ENCODE results near the gene LHX4.

Gene LHX4

GRCh38 chr1:180221462-180221861, 8.6 kb upstream of the LHX4 start:
- in situ Hi-C loops (cut with MboI; ENCODE audit: low sequenced_read_pairs): no loop called here

DNA sequence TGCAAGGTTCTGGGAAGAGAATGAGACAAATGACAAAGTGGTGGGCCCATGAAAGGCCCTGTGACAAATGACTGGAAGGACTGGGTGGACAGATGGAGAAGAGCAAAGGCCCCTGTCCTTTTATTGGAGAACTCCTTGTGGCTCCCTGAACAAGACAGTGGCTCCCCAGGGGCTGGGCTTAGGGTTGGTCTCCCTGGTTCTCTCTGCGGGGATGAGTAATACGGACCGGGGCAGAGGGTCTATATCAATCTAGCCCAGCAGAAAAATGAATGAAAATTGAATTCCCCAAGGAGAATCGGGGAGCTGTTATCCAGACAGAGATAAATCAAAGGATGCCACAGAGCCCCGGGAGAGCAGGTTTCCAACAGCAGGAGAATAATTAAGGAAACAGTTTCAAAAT, 5.2 kb upstream of the LHX4 start:
- in situ Hi-C loops (cut with MboI; ENCODE audit: low sequenced_read_pairs): no loop called here

DNA sequence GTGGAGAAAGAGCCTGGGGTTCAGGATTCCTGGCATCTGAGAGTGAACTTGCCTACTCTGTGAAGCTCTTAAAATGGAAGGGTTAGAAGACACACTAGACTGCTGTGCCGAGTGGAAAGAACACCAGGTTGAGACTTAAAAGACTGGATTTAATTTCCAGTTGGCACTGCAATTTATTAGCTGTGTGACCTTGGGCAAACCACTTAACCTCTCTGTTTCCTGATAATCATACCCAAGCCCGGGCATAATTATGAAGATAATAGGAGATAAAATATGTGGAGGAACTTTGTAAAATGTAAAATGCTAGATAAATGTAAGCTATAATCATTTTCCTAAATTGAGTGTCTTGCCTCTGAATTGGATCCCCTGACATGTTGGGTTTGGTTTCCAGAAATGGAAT, 4.7 kb upstream of the LHX4 start:
- in situ Hi-C loops (cut with MboI; ENCODE audit: low sequenced_read_pairs): no loop called here

GRCh38 chr1:180227861-180228647, 2.0 kb upstream of the LHX4 start:
- in situ Hi-C loops (cut with MboI; ENCODE audit: low sequenced_read_pairs): no loop called here

DNA sequence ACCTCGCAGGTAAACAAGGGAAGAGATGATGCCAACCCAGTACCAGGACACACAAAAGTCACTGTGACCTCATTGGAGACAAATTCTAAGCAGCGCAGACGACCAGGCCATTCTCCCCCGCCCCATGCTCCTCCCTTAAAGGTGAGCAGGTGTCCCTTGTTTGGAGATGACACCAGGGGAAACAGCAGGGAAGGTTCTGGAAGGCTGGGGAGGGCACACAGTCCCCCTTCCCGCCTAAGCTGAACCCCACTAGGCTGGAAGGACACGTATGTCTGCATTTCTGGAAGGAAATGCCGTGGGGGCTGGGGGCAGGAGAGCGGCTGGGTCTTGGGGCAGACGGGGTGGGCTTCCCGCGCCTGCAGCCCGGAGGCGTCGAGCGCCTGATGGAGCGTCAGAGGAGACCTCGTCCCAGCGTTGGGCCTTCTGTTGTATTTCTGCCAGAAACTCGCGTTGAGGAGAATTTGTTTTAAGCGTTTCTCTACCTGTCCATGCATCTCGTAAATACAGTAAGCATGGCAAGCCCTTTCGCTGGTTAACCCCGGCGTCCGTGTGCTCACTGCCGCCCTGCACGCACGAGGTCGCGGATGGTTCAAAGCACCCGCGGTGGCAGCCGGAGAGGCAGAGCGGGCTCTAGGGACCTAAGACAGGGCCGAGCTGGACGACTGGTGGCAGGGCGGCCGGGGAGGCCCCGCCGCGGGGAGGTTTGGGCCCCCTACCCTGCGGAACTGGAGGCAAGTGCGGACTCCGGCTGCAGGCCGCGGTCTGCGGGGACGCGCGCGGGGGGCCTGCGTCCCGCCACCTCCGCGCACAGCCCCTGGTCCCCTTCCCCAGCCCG, 1.2 kb upstream of the LHX4 start:
- in situ Hi-C loops (cut with MboI; ENCODE audit: low sequenced_read_pairs): no loop called here

DNA sequence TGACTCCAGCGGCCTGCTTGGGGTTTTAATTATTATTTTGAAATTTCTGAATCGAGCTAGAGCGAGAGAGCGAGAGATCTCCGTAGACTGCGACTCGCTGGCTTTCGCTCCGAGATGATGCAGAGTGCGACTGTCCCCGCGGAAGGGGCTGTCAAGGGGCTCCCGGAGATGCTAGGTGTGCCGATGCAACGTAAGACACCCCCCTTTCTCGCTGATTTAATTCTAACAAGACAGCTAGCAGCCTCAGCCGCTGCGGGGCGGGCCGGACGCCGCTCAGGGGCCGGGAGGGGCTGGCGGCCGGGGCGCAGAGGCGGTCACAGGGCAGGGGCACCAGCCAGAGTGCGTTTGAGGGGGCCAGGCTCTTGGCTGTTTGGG, 339 bp downstream of the LHX4 start:
- in situ Hi-C loops (cut with MboI; ENCODE audit: low sequenced_read_pairs): no loop called here

DNA sequence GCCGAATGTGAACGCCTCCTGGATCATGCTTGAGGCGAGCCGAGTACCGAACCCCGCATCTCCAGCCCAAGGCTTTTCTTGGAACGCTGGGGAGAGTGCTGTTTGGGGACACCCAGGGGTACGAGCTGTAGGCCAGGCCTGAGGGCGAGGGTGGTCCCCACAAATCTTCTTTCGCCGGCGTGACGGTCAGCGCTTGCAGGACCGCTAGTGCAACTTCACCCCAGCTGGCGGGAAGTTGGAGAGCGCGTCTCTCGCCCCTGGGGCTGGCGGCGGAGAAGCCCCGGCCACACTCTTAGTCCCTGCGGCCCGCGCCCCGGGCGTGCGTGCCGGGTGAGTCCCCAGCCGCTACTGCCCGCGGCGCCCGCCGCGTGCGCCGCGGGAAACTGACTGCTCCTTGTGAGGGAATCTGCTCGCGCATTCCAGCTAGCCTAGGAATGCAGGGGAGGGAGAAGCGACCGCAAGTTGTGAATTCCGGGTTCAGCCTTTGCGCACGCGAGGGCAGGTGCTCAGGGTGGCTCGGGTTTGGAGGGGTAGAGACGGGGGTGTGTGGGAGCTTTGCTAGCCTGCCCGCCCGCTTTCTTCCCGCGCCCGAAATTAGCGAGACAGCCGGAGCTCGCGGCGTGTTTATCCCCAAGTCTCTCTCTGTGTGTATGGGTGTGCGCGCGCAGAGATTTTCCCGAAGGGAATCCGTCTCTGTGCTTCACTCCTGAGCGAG, 884 bp downstream of the LHX4 start:
- in situ Hi-C loops (cut with MboI; ENCODE audit: low sequenced_read_pairs): no loop called here

DNA sequence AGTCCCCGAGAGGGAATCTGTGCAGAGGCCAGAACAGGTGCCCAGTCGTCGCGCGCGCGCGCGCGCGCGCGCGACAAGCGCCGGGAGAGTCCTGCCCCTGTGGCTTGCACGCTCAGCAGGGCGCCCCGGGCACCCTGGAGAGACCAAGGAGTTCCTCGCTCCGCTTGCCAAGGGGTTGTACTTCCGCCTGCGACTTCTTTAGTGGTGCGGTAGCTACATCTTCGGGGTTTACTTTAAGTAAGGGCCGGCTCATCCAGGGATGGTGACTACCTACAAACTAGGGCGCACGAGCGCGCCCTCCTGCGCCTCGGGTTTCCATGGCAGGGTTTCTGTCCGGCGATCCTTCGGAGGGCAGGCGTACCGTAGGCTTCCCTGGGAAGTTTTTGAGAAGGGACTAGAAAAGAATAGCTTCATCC, 1.4 kb downstream of the LHX4 start:
- in situ Hi-C loops (cut with MboI; ENCODE audit: low sequenced_read_pairs): no loop called here

GRCh38 chr1:180231936-180232335, 1.9 kb downstream of the LHX4 start:
- in situ Hi-C loops (cut with MboI; ENCODE audit: low sequenced_read_pairs): no loop called here

DNA sequence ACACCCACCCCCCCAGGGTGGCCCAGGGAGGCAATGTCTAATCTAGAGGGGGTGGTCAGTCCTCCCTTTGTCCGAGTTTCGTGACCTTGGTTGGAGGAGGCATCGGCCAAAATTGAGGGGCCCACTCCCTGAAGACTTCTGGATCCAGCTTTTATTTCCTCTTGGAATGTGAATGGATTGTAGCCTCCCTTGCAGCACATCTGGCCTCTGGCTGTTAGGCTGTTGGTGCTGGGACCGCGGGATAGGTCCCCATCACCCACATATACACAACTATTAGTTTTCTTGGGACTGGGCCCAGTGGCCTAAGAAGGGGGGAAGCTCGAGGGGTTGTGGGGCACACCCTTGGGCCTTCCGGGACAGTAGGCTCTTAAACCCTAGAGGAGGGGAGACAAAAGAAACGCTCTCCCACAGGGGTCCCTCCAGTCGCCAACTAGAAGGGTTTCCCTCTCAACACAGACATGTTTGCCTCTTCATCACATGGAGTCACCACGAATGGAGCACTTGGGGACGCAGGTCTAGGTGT, 2.5 kb downstream of the LHX4 start:
- in situ Hi-C loops (cut with MboI; ENCODE audit: low sequenced_read_pairs): no loop called here

- in situ Hi-C loops (cut with MboI; ENCODE audit: low sequenced_read_pairs): no loop called here
Measured at GRCh38 chr1:180233191-180234011, 3.3 kb downstream of the LHX4 start.

- in situ Hi-C loops (cut with MboI; ENCODE audit: low sequenced_read_pairs): no loop called here
Measured at GRCh38 chr1:180234369-180235076, 4.5 kb downstream of the LHX4 start.

GRCh38 chr1:180235077-180235501, 5.0 kb downstream of the LHX4 start:
- in situ Hi-C loops (cut with MboI; ENCODE audit: low sequenced_read_pairs): no loop called here

GRCh38 chr1:180235502-180236239, 5.6 kb downstream of the LHX4 start:
- in situ Hi-C loops (cut with MboI; ENCODE audit: low sequenced_read_pairs): no loop called here

DNA sequence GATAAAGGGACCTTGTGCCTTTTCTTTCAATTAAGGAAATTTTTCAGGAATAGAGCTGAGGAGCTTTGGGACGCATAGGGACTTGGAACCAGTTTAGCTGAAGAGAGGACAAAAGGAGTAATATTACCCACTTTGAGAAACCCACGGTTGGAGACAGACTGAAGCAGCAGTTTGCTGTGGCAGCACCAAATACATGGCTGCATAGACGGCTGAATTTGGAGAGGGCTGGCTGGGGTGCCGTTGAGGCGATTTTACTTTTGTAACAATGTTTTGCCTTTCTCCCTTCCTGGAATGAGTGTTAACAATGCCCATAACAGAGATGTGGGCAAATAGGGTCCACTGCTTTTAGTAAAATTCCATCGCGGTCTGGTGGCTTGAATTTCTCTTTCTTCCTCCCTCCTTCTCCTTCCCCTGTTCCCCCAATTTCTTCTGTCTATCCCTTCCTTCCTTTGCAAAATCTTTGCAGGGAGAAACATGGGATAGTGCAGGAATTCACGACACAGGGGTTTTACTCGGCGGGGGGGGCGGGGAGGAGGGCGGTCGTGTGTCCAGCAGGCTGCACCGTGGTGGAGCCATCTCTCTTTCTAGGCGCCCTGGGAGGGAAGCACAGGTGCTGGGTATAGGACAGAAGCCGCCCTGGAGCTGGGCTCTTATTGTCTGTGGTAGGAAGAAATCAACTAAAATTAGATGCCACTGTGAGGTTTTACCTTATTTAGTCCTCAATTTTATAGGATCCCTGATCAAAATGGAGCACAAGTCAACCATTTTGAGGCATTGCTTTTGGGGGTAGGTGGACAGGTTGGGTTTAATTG, 6.8 kb downstream of the LHX4 start:
- in situ Hi-C loops (cut with MboI; ENCODE audit: low sequenced_read_pairs): no loop called here

- in situ Hi-C loops (cut with MboI; ENCODE audit: low sequenced_read_pairs): no loop called here
Measured at GRCh38 chr1:180237869-180238476, 7.9 kb downstream of the LHX4 start.

DNA sequence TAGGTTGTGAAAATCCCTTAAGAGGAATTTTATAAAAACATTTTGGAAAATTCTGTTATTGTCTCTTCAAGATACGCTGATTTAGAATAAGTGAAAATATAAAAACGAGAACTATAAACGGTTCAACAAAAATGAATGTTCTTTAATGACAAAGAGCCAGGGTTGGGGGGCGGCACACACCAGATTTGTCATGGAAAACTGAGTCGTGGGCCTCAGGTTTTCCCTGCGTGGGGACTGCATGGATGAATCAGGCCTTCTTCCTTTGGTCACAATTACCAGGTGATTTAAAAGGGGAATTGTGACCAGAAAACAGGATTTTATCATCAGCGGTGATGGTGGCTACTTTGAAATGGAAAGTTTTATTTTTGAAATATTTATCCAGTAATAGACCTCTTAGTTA, 8.6 kb downstream of the LHX4 start:
- in situ Hi-C loops (cut with MboI; ENCODE audit: low sequenced_read_pairs): no loop called here

All from HL-60/S4 (cell line).